HCT116 (cell line): ENCODE measurements around the gene DEFB108B.
"Not testable (repeated sequence)": the region's sequence is repeated elsewhere in the genome, so short reads cannot be mapped to it uniquely, and the experiment has no call there.

Experiments used
- CEBPB ChIP-seq: IDR thresholded peaks from 2 replicates; pipeline ENCODE4 v1.6.1; 2012; ENCODE audit warnings: low read depth
- EZH2phosphoT487 ChIP-seq: fragments of 200-600 bp; IDR thresholded peaks from 2 replicates; pipeline ENCODE4 v1.6.1; 2018; ENCODE audit warnings: antibody characterized with exemption, borderline replicate concordance
- TF ChIP-seq, protein P1 (sequence below), 3 experiments: fragments of 200-600 bp in 1 of 3; sonication (generic) in 1 of 3; IDR thresholded peaks in 2 of 3; conservative IDR thresholded peaks in 1 of 3; 2 replicates each; pipeline ENCODE4 v1.5.1; 2012 to 2017; ENCODE audit warnings: low read depth in 2 of 3, low read length in 2 of 3, antibody characterized with exemption in 1 of 3, borderline replicate concordance in 1 of 3, control low read depth in 1 of 3, mild to moderate bottlenecking in 1 of 3, mixed read lengths in 1 of 3, mixed run types in 1 of 3, moderate library complexity in 1 of 3; ENCODE audit not compliant: insufficient read depth in 1 of 3

DNA sequence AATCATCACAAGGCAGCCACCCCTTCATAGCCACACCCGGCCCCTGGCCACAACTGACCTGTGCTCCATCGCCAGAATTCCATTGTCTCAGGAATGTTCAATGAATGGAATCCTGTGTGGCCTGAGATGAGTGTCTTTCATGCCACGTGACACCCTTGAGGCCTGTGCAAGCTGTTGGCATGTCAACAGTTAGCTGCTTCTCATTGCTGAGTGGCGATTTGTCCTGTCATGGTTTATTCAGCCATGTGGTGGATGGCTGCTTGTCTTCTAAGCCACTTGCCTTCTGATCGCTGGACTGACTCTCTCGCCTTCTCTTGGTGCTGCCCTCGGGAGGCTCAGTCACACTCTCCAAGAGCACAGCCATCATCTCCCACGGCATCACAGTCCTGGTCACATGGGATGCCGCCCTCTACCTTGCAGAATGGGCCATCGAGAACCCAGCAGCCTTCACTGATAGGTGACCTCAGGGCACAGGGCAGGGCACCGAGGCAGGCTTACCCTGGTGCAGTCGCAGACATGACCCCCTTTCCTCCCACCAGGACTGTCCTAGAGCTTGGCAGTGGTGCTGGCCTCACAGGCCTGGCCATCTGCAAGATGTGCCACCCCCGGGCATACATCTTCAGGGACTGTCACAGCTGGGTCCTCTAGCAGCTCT lies 38.5 kb upstream of the DEFB108B start:
- TF ChIP-seq, protein P1, sequence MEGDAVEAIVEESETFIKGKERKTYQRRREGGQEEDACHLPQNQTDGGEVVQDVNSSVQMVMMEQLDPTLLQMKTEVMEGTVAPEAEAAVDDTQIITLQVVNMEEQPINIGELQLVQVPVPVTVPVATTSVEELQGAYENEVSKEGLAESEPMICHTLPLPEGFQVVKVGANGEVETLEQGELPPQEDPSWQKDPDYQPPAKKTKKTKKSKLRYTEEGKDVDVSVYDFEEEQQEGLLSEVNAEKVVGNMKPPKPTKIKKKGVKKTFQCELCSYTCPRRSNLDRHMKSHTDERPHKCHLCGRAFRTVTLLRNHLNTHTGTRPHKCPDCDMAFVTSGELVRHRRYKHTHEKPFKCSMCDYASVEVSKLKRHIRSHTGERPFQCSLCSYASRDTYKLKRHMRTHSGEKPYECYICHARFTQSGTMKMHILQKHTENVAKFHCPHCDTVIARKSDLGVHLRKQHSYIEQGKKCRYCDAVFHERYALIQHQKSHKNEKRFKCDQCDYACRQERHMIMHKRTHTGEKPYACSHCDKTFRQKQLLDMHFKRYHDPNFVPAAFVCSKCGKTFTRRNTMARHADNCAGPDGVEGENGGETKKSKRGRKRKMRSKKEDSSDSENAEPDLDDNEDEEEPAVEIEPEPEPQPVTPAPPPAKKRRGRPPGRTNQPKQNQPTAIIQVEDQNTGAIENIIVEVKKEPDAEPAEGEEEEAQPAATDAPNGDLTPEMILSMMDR (IDR thresholded peaks at IDR 0.05 in 2 of 3, conservative IDR thresholded peaks at IDR 0.05 in 1 of 3; ENCODE audit: borderline replicate concordance in 1 of 3, insufficient read depth in 1 of 3, low read depth in 2 of 3, low read length in 2 of 3) = not testable (repeated sequence)
- TF ChIP-seq CEBPB, EZH2phosphoT487: not testable (repeated sequence)
